WTC11 (cell line): ENCODE results near the gene GRM8. TPM values are rescaled to one million over a fixed set of nuclear protein-coding genes. Genes with fewer than 3 reads are reported as not detected.
A peak's percentile ranks its signal among the peaks of the same experiment; 100 is the strongest.

Source experiments
- ATAC-seq: fragments of 200-7000 bp; cut with Tn5 transposase; 2 replicates; pipeline ENCODE4 v1.10.0; 2021; ENCODE audit warnings: mild to moderate bottlenecking, moderate library complexity
- CTCF ChIA-PET: fragments of 300-600 bp; sonication (Branson Sonifier 250); formaldehyde crosslinking; loops from one replicate; lab custom pipeline; 2021; ENCODE audit warnings: antibody characterized with exemption; lab: Charles Lee
- POLR2A ChIA-PET: fragments of 350-600 bp; sonication (Branson Sonifier 250); formaldehyde crosslinking; loops from one replicate; lab custom pipeline; 2021; ENCODE audit warnings: antibody characterized with exemption; lab: Charles Lee
- DNase-seq: peaks from one replicate; pipeline ENCODE4 v3.0.0; 2021; ENCODE audit warnings: low spot score
- H3K27ac Mint-ChIP-seq: 2 replicates; pipeline ENCODE4 v1.8.0; 2021; ENCODE audit warnings: mixed read lengths
- H3K27me3 Mint-ChIP-seq: 2 replicates; pipeline ENCODE4 v1.8.0; 2021; ENCODE audit warnings: low read depth, mild to moderate bottlenecking, moderate library complexity, mixed read lengths
- H3K36me3 Mint-ChIP-seq: 2 replicates; pipeline ENCODE4 v1.8.0; 2021; ENCODE audit warnings: mixed read lengths
- H3K4me1 Mint-ChIP-seq: 2 replicates; pipeline ENCODE4 v1.8.0; 2022; ENCODE audit warnings: mixed read lengths
- H3K4me3 Mint-ChIP-seq: 2 replicates; pipeline ENCODE4 v1.8.0; 2021; ENCODE audit warnings: mild to moderate bottlenecking, moderate library complexity, mixed read lengths
- H3K9me3 Mint-ChIP-seq: 2 replicates; pipeline ENCODE4 v1.8.0; 2021; ENCODE audit warnings: mixed read lengths
- CBFB ChIP-seq: sonication (generic); formaldehyde crosslinking; IDR thresholded peaks from 2 replicates; pipeline ENCODE4 v1.8.1; 2022; ENCODE audit warnings: mild to moderate bottlenecking, low read depth, missing genetic modification reagents
- CREB1 ChIP-seq: sonication (generic); formaldehyde crosslinking; IDR thresholded peaks from 2 replicates; pipeline ENCODE4 v1.8.0; 2023; ENCODE audit warnings: mild to moderate bottlenecking, missing genetic modification reagents
- EMX1 ChIP-seq: fragments of 250-450 bp; sonication (Bioruptor Pico); IDR thresholded peaks from 2 replicates; pipeline ENCODE4 v1.8.0; 2021; ENCODE audit warnings: mild to moderate bottlenecking
- FOXK1 ChIP-seq: sonication (generic); formaldehyde crosslinking; IDR thresholded peaks from 2 replicates; pipeline ENCODE4 v1.8.0; 2022; ENCODE audit warnings: mild to moderate bottlenecking, moderate library complexity, missing genetic modification reagents
- GRHL2 ChIP-seq: fragments of 250-450 bp; sonication (Bioruptor Pico); IDR thresholded peaks from 2 replicates; pipeline ENCODE4 v1.8.0; 2022; ENCODE audit warnings: mild to moderate bottlenecking, moderate library complexity; ENCODE audit not compliant: insufficient replicate concordance, severe bottlenecking
- HMGA2 ChIP-seq: fragments of 250-450 bp; sonication (Bioruptor Pico); IDR thresholded peaks from 2 replicates; pipeline ENCODE4 v1.4.0; 2021; ENCODE audit warnings: mild to moderate bottlenecking, moderate library complexity
- JUN ChIP-seq: sonication (generic); formaldehyde crosslinking; IDR thresholded peaks from 2 replicates; pipeline ENCODE4 v1.8.0; 2023; ENCODE audit warnings: mild to moderate bottlenecking, missing genetic modification reagents
- NFE2L1 ChIP-seq: sonication (generic); formaldehyde crosslinking; IDR thresholded peaks from 2 replicates; pipeline ENCODE4 v1.8.1; 2023; ENCODE audit warnings: missing genetic modification reagents
- NFYB ChIP-seq: sonication (generic); formaldehyde crosslinking; conservative IDR thresholded peaks from 2 replicates; pipeline ENCODE4 v1.8.0; 2022; ENCODE audit warnings: low read depth, missing genetic modification reagents
- NR1H2 ChIP-seq: sonication (generic); formaldehyde crosslinking; IDR thresholded peaks from 2 replicates; pipeline ENCODE4 v1.9.0; 2021; ENCODE audit warnings: mild to moderate bottlenecking, moderate library complexity, missing genetic modification reagents
- NR3C1 ChIP-seq: sonication (generic); formaldehyde crosslinking; conservative IDR thresholded peaks from 2 replicates; pipeline ENCODE4 v1.8.1; 2023; ENCODE audit warnings: low read depth, mild to moderate bottlenecking, missing genetic modification reagents
- PRRX2 ChIP-seq: fragments of 250-450 bp; sonication (Bioruptor Pico); IDR thresholded peaks from 2 replicates; pipeline ENCODE4 v1.8.0; 2021; ENCODE audit warnings: mild to moderate bottlenecking
- SMAD3 ChIP-seq: sonication (generic); formaldehyde crosslinking; IDR thresholded peaks from 2 replicates; pipeline ENCODE4 v1.8.0; 2022; ENCODE audit warnings: missing genetic modification reagents, mild to moderate bottlenecking, borderline replicate concordance
- ZBTB21 ChIP-seq: sonication (generic); formaldehyde crosslinking; IDR thresholded peaks from 2 replicates; pipeline ENCODE4 v1.8.1; 2023; ENCODE audit warnings: mild to moderate bottlenecking, missing genetic modification reagents, borderline replicate concordance
- ZNF138 ChIP-seq: sonication (generic); formaldehyde crosslinking; conservative IDR thresholded peaks from 2 replicates; pipeline ENCODE4 v1.8.1; 2022; ENCODE audit warnings: mild to moderate bottlenecking, moderate library complexity, missing genetic modification reagents
- ZNF232 ChIP-seq: sonication (generic); formaldehyde crosslinking; IDR thresholded peaks from 2 replicates; pipeline ENCODE4 v1.8.0; 2022; ENCODE audit warnings: mild to moderate bottlenecking, missing genetic modification reagents
- ZNF317 ChIP-seq: sonication (generic); formaldehyde crosslinking; IDR thresholded peaks from 2 replicates; pipeline ENCODE4 v1.8.1; 2023; ENCODE audit warnings: low read depth, mild to moderate bottlenecking, moderate library complexity, missing genetic modification reagents, borderline replicate concordance
- ZNF423 ChIP-seq: fragments of 250-450 bp; sonication (Bioruptor Pico); IDR thresholded peaks from 2 replicates; pipeline ENCODE4 v2.1.2; 2022; ENCODE audit warnings: mild to moderate bottlenecking, moderate library complexity
- total RNA-seq: library from RNA; stranded (reverse); gene quantifications from 3 replicates; pipeline ENCODE4 v1.2.3, GENCODE V29; 2021
- TF ChIP-seq, protein P1 (sequence below): sonication (generic); formaldehyde crosslinking; IDR thresholded peaks from 2 replicates; pipeline ENCODE4 v1.8.1; 2022; ENCODE audit warnings: low read depth, mild to moderate bottlenecking, moderate library complexity, missing genetic modification reagents, borderline replicate concordance
- TF ChIP-seq, protein P2 (sequence below): sonication (generic); formaldehyde crosslinking; IDR thresholded peaks from 2 replicates; pipeline ENCODE4 v1.8.1; 2022; ENCODE audit warnings: low read depth, missing genetic modification reagents, borderline replicate concordance
- TF ChIP-seq, protein P3 (sequence below): sonication (generic); formaldehyde crosslinking; IDR thresholded peaks from 2 replicates; pipeline ENCODE4 v1.8.1; 2023; ENCODE audit warnings: mild to moderate bottlenecking, missing genetic modification reagents, moderate library complexity
- TF ChIP-seq, protein P4 (sequence below): fragments of 250-450 bp; sonication (Bioruptor Pico); IDR thresholded peaks from 2 replicates; pipeline ENCODE4 v1.9.0; 2021; ENCODE audit warnings: mild to moderate bottlenecking
- TF ChIP-seq, protein P5 (sequence below): fragments of 200-600 bp; IDR thresholded peaks from 2 replicates; pipeline ENCODE4 v1.8.0; 2022; ENCODE audit warnings: antibody characterized with exemption
- TF ChIP-seq, protein P6 (sequence below): sonication (generic); formaldehyde crosslinking; IDR thresholded peaks from 2 replicates; pipeline ENCODE4 v1.8.1; 2023; ENCODE audit warnings: mild to moderate bottlenecking, missing genetic modification reagents

The GRM8 gene
- total RNA-seq, 1 experiment from 2014 or later, result 2.3 TPM

DNA sequence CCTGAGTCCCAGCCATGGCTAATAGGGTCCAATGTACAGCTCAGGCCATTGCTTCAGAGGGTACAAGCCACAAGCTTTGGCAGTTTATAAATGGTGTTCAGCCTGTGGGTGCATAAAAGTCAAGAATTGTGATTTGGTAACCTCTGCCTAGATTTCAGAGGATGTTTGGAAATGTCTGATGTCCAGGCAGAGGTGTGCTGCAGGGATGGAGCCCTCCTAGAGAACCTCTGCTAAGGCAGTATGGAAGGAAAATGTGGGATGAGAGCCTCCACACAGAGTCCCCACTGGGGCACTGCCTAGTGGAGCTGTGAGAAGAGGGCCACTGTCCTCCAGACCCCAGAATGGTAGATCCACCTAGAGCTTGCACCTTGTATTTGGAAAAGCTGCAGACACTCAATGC lies 779.9 kb downstream of the GRM8 start:
- no peak for TF ChIP-seq NFE2L1 (CRISPR knock-in tag)
- TF ChIP-seq ZNF317 (CRISPR knock-in tag), result peak; percentile 42; the same call in 1 of the 2 replicates
- no peak for TF ChIP-seq PRRX2
- no peak for TF ChIP-seq NFYB
- TF ChIP-seq SMAD3, result no peak
- TF ChIP-seq, all 79 proteins: peak for 1
- CTCF ChIA-PET, result no interaction called here
- ATAC-seq (no peak), DNase-seq (no peak)
- Mint-ChIP-seq H3K36me3 (peaks cover 26% of the 10 kb centered on the region), H3K4me1 (no peaks in the 10 kb centered on the region), H3K27ac (no peak overlapping the region), H3K4me3 (no peak overlapping the region), H3K9me3 (peaks cover 42% of the 10 kb centered on the region), H3K27me3 (no peaks in the 10 kb centered on the region)
- POLR2A ChIA-PET, result no interaction called here

DNA sequence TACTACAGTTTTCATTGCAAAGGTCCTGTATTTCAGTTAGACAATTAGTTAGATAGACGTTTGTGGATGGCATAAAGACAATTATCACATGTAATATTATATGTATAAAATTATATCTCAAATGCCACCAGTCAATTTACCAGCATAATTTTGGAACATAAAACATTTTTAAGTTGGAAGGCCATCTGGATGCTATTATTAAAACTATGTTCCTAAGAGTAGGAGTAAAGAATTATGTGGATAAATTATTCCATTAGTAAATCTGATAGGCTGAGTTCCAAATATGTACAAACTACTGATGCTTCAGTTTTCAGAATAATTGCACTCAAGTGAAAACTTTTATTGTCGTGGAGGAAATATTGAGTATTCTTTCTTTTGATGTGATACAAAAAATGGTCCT lies 790.3 kb downstream of the GRM8 start:
- H3K36me3 Mint-ChIP-seq, result no peaks in the 10 kb centered on the region
- ChIA-PET CTCF (no interaction called here), POLR2A (no interaction called here)
- H3K27me3 Mint-ChIP-seq, result no peaks in the 10 kb centered on the region
- no peaks in the 10 kb centered on the region for H3K4me1 Mint-ChIP-seq
- ATAC-seq (no peak), DNase-seq (no peak)
- H3K9me3 Mint-ChIP-seq, result no peaks in the 10 kb centered on the region
- H3K4me3 Mint-ChIP-seq, result no peak overlapping the region
- no peak overlapping the region for H3K27ac Mint-ChIP-seq
- TF ChIP-seq, protein P1, sequence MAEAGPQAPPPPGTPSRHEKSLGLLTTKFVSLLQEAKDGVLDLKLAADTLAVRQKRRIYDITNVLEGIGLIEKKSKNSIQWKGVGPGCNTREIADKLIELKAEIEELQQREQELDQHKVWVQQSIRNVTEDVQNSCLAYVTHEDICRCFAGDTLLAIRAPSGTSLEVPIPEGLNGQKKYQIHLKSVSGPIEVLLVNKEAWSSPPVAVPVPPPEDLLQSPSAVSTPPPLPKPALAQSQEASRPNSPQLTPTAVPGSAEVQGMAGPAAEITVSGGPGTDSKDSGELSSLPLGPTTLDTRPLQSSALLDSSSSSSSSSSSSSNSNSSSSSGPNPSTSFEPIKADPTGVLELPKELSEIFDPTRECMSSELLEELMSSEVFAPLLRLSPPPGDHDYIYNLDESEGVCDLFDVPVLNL (CRISPR knock-in tag), result no peak
- TF ChIP-seq HMGA2, result no peak

DNA sequence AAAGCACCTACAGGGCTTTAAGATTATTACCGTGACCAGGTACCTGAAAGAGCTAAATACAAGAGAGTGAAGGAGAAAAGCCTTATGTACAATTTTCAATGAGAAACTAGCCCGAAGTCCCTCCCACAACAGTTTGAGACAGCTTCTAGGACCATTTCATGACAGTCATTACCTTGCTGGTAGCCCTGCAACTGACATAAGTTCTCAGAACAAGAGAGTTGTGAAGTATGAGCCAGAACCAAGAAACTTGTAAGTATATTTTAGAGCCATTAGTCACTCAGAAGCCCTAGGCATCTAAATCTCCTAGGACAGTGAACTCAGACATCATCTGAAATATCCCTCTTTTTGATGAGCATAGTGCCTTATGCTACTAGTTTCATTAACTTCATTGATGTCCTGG lies 792.1 kb downstream of the GRM8 start:
- Mint-ChIP-seq H3K4me1 (no peaks in the 10 kb centered on the region), H3K9me3 (no peaks in the 10 kb centered on the region), H3K4me3 (no peak overlapping the region), H3K36me3 (no peaks in the 10 kb centered on the region), H3K27me3 (no peaks in the 10 kb centered on the region)
- DNase-seq (no peak), ATAC-seq (no peak)
- TF ChIP-seq EMX1 (CRISPR knock-in tag) (no peak), NR3C1 (CRISPR knock-in tag) (no peak), ZNF423 (CRISPR knock-in tag) (no peak), NR1H2 (CRISPR knock-in tag) (no peak), GRHL2 (CRISPR knock-in tag) (no peak), HMGA2 (no peak)
- TF ChIP-seq, protein P2, sequence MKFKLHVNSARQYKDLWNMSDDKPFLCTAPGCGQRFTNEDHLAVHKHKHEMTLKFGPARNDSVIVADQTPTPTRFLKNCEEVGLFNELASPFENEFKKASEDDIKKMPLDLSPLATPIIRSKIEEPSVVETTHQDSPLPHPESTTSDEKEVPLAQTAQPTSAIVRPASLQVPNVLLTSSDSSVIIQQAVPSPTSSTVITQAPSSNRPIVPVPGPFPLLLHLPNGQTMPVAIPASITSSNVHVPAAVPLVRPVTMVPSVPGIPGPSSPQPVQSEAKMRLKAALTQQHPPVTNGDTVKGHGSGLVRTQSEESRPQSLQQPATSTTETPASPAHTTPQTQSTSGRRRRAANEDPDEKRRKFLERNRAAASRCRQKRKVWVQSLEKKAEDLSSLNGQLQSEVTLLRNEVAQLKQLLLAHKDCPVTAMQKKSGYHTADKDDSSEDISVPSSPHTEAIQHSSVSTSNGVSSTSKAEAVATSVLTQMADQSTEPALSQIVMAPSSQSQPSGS (CRISPR knock-in tag), result no peak
- TF ChIP-seq, protein P3, sequence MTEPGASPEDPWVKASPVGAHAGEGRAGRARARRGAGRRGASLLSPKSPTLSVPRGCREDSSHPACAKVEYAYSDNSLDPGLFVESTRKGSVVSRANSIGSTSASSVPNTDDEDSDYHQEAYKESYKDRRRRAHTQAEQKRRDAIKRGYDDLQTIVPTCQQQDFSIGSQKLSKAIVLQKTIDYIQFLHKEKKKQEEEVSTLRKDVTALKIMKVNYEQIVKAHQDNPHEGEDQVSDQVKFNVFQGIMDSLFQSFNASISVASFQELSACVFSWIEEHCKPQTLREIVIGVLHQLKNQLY (CRISPR knock-in tag), result no peak
- TF ChIP-seq, all 79 proteins: peak for 0
- ChIA-PET POLR2A (no interaction called here), CTCF (interaction anchor here (0.6 kb wide), 2 partner anchors 238 to 1816 kb away, joined by 3 to 8 read pairs; no protein-coding TSS in a partner anchor)
- no peak overlapping the region for H3K27ac Mint-ChIP-seq

DNA sequence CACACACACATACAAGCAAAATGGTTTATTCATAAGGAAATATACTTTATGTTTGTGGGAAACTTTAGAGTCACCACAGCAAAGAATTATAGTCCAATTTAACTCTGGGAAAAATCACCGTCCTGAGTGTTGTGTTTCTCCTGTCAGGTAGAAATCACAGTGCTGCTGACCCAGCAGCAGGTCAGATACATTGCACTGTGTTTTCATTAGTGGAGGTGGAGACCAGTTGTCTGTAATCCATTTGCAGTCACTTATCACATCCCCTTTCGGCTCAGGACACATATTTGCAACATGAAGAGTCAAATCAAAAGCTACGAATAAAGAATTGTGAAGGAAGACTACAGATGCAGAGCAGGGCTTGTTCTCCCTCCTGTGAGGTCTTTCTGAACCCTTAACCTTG lies 799.6 kb downstream of the GRM8 start:
- DNase-seq (no peak), ATAC-seq (no peak)
- TF ChIP-seq, protein P4, sequence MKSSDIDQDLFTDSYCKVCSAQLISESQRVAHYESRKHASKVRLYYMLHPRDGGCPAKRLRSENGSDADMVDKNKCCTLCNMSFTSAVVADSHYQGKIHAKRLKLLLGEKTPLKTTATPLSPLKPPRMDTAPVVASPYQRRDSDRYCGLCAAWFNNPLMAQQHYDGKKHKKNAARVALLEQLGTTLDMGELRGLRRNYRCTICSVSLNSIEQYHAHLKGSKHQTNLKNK (CRISPR knock-in tag), result no peak
- TF ChIP-seq, protein P5, sequence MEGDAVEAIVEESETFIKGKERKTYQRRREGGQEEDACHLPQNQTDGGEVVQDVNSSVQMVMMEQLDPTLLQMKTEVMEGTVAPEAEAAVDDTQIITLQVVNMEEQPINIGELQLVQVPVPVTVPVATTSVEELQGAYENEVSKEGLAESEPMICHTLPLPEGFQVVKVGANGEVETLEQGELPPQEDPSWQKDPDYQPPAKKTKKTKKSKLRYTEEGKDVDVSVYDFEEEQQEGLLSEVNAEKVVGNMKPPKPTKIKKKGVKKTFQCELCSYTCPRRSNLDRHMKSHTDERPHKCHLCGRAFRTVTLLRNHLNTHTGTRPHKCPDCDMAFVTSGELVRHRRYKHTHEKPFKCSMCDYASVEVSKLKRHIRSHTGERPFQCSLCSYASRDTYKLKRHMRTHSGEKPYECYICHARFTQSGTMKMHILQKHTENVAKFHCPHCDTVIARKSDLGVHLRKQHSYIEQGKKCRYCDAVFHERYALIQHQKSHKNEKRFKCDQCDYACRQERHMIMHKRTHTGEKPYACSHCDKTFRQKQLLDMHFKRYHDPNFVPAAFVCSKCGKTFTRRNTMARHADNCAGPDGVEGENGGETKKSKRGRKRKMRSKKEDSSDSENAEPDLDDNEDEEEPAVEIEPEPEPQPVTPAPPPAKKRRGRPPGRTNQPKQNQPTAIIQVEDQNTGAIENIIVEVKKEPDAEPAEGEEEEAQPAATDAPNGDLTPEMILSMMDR, result no peak
- TF ChIP-seq ZNF138 (CRISPR knock-in tag), result no peak
- TF ChIP-seq HMGA2, result no peak
- TF ChIP-seq CREB1, result no peak
- no peak for TF ChIP-seq CBFB (CRISPR knock-in tag)
- no peak for TF ChIP-seq JUN (CRISPR knock-in tag)
- no peak for TF ChIP-seq ZBTB21
- no peak for TF ChIP-seq FOXK1
- TF ChIP-seq, protein P6, sequence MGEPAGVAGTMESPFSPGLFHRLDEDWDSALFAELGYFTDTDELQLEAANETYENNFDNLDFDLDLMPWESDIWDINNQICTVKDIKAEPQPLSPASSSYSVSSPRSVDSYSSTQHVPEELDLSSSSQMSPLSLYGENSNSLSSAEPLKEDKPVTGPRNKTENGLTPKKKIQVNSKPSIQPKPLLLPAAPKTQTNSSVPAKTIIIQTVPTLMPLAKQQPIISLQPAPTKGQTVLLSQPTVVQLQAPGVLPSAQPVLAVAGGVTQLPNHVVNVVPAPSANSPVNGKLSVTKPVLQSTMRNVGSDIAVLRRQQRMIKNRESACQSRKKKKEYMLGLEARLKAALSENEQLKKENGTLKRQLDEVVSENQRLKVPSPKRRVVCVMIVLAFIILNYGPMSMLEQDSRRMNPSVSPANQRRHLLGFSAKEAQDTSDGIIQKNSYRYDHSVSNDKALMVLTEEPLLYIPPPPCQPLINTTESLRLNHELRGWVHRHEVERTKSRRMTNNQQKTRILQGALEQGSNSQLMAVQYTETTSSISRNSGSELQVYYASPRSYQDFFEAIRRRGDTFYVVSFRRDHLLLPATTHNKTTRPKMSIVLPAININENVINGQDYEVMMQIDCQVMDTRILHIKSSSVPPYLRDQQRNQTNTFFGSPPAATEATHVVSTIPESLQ (CRISPR knock-in tag), result no peak
- TF ChIP-seq ZNF232 (CRISPR knock-in tag), result no peak
- CTCF ChIA-PET, result interaction anchor here (0.6 kb wide), 1 partner anchor 13 kb away, joined by 3 read pairs; no protein-coding TSS in a partner anchor
- no peak overlapping the region for H3K4me3 Mint-ChIP-seq
- no peaks in the 10 kb centered on the region for H3K27me3 Mint-ChIP-seq
- H3K9me3 Mint-ChIP-seq, result no peaks in the 10 kb centered on the region
- no peaks in the 10 kb centered on the region for H3K36me3 Mint-ChIP-seq
- H3K4me1 Mint-ChIP-seq, result no peaks in the 10 kb centered on the region
- POLR2A ChIA-PET, result no interaction called here
- no peak overlapping the region for H3K27ac Mint-ChIP-seq
